Measurements from ENCODE around the gene SUFU.

SUFU gene

GRCh38 chr10:102624094-102624493 is 120.3 kb downstream of the SUFU start:
- no peak overlapping the region for H3K4me3 ChIP-seq (ENCODE audit: low read length)
- no peaks in the 10 kb centered on the region for H3K36me3 ChIP-seq (ENCODE audit: control insufficient read depth, insufficient read depth, low read length)
- no peak overlapping the region for H3K9ac ChIP-seq (ENCODE audit: low read length)
- H3K27me3 ChIP-seq (ENCODE audit: control insufficient read depth, insufficient read depth, low read length): no peaks in the 10 kb centered on the region
- H3K27ac ChIP-seq (ENCODE audit: low read depth, low read length): no peak overlapping the region
- peaks cover 54% of the 10 kb centered on the region for H3K4me1 ChIP-seq (ENCODE audit: control insufficient read depth, insufficient read depth, low read length)

DNA sequence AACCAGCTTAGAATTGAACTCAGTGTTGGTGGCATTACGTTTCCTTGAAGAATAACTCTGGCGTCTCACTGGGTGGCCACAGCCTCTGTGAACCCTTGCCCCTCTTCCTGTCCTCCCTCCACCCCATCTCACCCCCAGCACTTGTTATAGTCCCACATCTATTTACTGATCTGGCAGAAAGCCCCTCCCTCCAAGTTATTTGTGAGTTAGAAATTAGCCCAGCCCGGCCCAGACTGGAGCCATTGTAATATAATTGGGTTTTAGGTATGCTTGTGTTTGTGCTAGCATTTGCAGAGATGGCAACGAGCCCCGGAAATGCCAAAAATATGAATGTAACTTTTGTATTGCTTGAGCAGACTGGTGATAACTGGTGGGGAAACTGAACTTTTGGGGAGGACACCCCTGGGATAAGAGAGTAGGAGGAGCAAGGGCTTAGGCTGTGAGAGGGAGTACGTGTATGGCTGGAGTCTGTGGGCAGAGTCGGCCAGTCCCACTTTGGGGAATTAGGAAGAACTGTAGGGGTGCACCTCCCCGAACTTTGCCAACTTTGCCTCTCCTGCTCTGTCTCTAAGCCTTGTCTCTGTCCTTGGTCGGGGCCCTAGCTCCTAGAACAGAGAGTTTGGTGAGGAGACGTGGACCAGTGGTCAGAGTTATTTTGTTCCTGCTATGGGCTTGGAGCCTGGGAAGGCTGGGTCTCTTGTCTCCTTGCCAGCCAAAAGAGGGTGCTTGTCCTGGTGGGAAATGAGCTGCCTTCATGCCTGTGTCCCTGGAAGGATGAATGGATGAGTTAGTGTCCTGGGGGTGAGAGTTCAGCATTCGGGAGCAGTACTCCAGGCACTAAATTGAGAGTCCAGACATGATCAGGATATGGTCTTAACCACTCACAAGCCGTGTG is 121.2 kb downstream of the SUFU start:
- H3K4me1 ChIP-seq (ENCODE audit: control insufficient read depth, insufficient read depth, low read length): peaks cover 49% of the 10 kb centered on the region
- no peaks in the 10 kb centered on the region for H3K36me3 ChIP-seq (ENCODE audit: control insufficient read depth, insufficient read depth, low read length)
- no peak overlapping the region for H3K4me3 ChIP-seq (ENCODE audit: low read length)
- H3K27ac ChIP-seq (ENCODE audit: low read depth, low read length): peak overlapping the region; percentile 44
- no peak overlapping the region for H3K9ac ChIP-seq (ENCODE audit: low read length)
- H3K27me3 ChIP-seq (ENCODE audit: control insufficient read depth, insufficient read depth, low read length): no peaks in the 10 kb centered on the region

DNA sequence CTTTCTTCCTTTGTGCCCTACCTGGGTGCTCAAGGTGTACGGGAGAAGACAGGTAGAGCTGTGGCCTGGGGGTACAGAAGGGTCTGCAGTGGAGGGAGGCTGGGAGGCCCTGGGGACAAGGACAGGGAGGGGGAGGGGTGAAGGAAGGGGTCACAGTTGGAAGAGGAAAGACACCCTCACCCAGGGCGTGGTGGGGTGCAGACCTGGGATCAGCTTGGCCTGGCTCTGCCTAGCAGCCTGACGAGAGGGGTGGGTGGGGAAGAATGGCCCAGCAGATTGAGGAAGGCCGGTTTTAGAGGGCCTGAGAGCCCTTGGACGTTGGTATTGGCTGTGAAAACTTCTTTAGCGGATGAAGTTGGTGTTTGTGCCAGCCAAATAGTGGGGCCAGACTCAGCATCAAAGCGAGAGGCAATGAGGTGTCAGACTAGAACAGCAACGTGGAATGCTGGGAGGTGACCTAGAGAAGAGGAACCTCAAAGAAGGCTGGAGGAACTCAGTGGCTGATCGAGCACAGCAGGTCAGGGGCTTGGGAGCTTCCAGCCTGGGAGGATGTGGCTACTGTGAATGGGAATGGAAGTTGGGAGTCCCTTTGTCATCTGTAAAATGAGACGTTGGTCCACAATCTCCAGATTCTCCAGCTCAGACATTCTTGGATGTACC is 122.4 kb downstream of the SUFU start:
- Histone ChIP-seq H3K27me3 (ENCODE audit: control insufficient read depth, insufficient read depth, low read length) (no peaks in the 10 kb centered on the region), H3K36me3 (ENCODE audit: control insufficient read depth, insufficient read depth, low read length) (no peaks in the 10 kb centered on the region), H3K4me1 (ENCODE audit: control insufficient read depth, insufficient read depth, low read length) (peaks cover 43% of the 10 kb centered on the region), H3K27ac (ENCODE audit: low read depth, low read length) (peak overlapping the region; percentile 90), H3K4me3 (ENCODE audit: low read length) (no peak overlapping the region), H3K9ac (ENCODE audit: low read length) (no peak overlapping the region)

GRCh38 chr10:102627291-102627735 is 123.5 kb downstream of the SUFU start:
- Histone ChIP-seq H3K4me3 (ENCODE audit: low read length) (no peak overlapping the region), H3K4me1 (ENCODE audit: control insufficient read depth, insufficient read depth, low read length) (peaks cover 39% of the 10 kb centered on the region), H3K9ac (ENCODE audit: low read length) (peak overlapping the region; percentile 49)

GRCh38 chr10:102627736-102628293 is 124.0 kb downstream of the SUFU start:
- Histone ChIP-seq H3K9ac (ENCODE audit: low read length) (peak overlapping the region; percentile 49), H3K27me3 (ENCODE audit: control insufficient read depth, insufficient read depth, low read length) (no peaks in the 10 kb centered on the region), H3K27ac (ENCODE audit: low read depth, low read length) (peak overlapping the region; percentile 90), H3K36me3 (ENCODE audit: control insufficient read depth, insufficient read depth, low read length) (no peaks in the 10 kb centered on the region), H3K4me1 (ENCODE audit: control insufficient read depth, insufficient read depth, low read length) (peaks cover 44% of the 10 kb centered on the region), H3K4me3 (ENCODE audit: low read length) (no peak overlapping the region)

More at GRCh38 chr10:102627291-102627735, 123.5 kb downstream of the SUFU start:
- Histone ChIP-seq H3K27me3 (ENCODE audit: control insufficient read depth, insufficient read depth, low read length) (no peaks in the 10 kb centered on the region), H3K36me3 (ENCODE audit: control insufficient read depth, insufficient read depth, low read length) (no peaks in the 10 kb centered on the region), H3K27ac (ENCODE audit: low read depth, low read length) (peak overlapping the region; percentile 90)

DNA sequence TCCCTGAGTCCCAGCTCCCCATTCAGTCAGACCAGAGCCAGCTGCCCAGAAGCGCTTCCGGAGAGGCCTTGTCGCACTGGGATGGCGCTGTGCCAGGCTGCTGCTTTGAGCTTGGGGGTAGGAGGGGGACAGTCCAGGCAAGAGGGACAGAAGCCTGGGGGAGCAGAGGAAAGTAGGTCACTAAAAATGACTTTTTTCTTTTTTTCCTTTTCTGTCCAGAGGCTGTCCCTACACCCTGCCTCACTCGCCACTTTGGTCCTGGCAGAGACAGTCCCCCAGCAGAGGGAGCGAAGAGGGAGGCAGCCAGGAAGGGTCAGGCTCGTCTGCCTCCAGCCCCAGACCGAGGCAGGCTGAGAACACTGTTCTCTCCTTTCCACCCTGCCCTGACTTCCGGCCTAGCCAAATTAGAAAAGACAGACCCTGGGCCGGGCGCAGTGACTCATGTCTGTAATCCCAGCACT is 124.7 kb downstream of the SUFU start:
- no peak overlapping the region for H3K4me3 ChIP-seq (ENCODE audit: low read length)
- H3K27me3 ChIP-seq (ENCODE audit: control insufficient read depth, insufficient read depth, low read length): no peaks in the 10 kb centered on the region
- H3K27ac ChIP-seq (ENCODE audit: low read depth, low read length): peak overlapping the region; percentile 90
- H3K9ac ChIP-seq (ENCODE audit: low read length): no peak overlapping the region
- H3K36me3 ChIP-seq (ENCODE audit: control insufficient read depth, insufficient read depth, low read length): no peaks in the 10 kb centered on the region
- peaks cover 51% of the 10 kb centered on the region for H3K4me1 ChIP-seq (ENCODE audit: control insufficient read depth, insufficient read depth, low read length)

GRCh38 chr10:102629661-102630614 is 126.2 kb downstream of the SUFU start:
- Histone ChIP-seq H3K27me3 (ENCODE audit: control insufficient read depth, insufficient read depth, low read length) (no peaks in the 10 kb centered on the region), H3K4me1 (ENCODE audit: control insufficient read depth, insufficient read depth, low read length) (peaks cover 52% of the 10 kb centered on the region), H3K27ac (ENCODE audit: low read depth, low read length) (peak overlapping the region; percentile 57), H3K36me3 (ENCODE audit: control insufficient read depth, insufficient read depth, low read length) (no peaks in the 10 kb centered on the region), H3K9ac (ENCODE audit: low read length) (no peak overlapping the region), H3K4me3 (ENCODE audit: low read length) (no peak overlapping the region)

DNA sequence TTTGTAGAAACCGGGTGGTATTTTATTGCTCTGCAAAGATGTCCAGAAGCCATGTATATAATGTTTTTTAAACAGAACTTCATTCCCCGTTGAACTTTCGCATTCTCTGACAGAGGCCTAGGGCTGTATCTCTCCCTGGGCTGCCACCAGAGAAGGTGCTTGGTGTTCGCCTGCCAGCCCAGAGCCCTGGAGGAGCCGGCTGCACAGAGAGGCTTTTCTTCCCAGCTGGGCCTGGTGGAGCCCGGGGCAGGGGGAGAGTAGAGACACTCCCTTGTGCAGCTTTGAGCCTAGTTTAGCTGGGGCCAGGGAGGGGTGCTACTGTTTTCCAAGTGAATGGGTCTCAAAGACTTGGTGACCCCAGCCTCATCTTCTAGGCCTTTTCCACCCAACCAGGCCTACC is 126.9 kb downstream of the SUFU start:
- Histone ChIP-seq H3K9ac (ENCODE audit: low read length) (no peak overlapping the region), H3K27me3 (ENCODE audit: control insufficient read depth, insufficient read depth, low read length) (no peaks in the 10 kb centered on the region), H3K4me1 (ENCODE audit: control insufficient read depth, insufficient read depth, low read length) (peaks cover 54% of the 10 kb centered on the region), H3K4me3 (ENCODE audit: low read length) (no peak overlapping the region), H3K27ac (ENCODE audit: low read depth, low read length) (peak overlapping the region; percentile 57), H3K36me3 (ENCODE audit: control insufficient read depth, insufficient read depth, low read length) (no peaks in the 10 kb centered on the region)

DNA sequence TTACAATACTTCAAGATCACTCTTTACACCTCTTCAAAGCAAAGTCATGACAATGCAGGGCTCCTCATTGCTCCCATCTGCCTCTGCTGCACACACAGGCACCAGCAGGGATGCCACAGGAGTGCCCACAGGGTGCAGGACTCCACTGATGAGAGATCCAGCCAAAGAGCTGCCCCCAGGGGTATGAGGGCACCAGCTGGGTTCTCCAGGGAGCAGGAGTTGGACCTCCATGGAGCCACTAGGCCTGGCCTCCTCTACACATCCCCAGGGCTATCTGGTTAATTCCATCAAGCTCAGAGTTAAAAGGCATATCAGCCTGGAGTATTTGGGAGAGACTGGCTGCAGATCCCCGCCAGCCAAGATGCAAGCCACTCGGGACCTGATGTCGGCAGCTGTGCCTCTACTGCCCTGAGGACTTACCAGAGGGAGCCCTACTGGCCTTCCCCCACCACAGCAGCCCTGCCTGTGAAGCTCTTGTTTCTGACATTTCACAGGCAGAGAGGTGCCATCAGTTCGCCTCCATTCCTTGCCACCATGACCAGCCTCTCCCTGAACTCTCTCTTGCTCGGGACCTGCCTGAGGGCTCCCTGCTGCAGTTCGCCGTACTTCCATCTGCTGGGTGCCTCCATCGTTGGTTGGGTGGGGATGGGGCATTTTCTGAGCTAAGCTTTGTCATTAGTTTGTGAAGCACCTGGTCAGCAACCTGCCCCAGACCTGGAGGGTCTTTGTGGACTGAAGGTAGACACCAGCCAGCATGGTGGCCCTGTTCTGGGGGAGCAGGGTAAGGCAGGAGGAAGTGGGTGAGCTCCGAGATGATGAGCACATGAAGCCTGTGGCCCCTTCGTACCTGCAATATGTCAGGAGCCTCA is 128.0 kb downstream of the SUFU start:
- Histone ChIP-seq H3K4me3 (ENCODE audit: low read length) (no peak overlapping the region), H3K9ac (ENCODE audit: low read length) (no peak overlapping the region), H3K27ac (ENCODE audit: low read depth, low read length) (peak overlapping the region; percentile 83), H3K27me3 (ENCODE audit: control insufficient read depth, insufficient read depth, low read length) (no peaks in the 10 kb centered on the region), H3K36me3 (ENCODE audit: control insufficient read depth, insufficient read depth, low read length) (no peaks in the 10 kb centered on the region), H3K4me1 (ENCODE audit: control insufficient read depth, insufficient read depth, low read length) (peaks cover 48% of the 10 kb centered on the region)

GRCh38 chr10:102632394-102633111 is 128.8 kb downstream of the SUFU start:
- Histone ChIP-seq H3K27ac (ENCODE audit: low read depth, low read length) (peak overlapping the region; percentile 83), H3K36me3 (ENCODE audit: control insufficient read depth, insufficient read depth, low read length) (no peaks in the 10 kb centered on the region), H3K4me1 (ENCODE audit: control insufficient read depth, insufficient read depth, low read length) (peaks cover 40% of the 10 kb centered on the region), H3K4me3 (ENCODE audit: low read length) (no peak overlapping the region), H3K27me3 (ENCODE audit: control insufficient read depth, insufficient read depth, low read length) (no peaks in the 10 kb centered on the region), H3K9ac (ENCODE audit: low read length) (no peak overlapping the region)
